Small intestine (tissue), 7 donors: Measurements from ENCODE around the gene CLEC4G. TPM values are rescaled to one million over a fixed set of nuclear protein-coding genes. Genes with fewer than 3 reads are reported as not detected.
A peak's percentile ranks its signal among the peaks of the same experiment; 100 is the strongest.

Source experiments
- DNase-seq, 2 donors: peaks; one replicate each; pipeline versions ENCODE4 v3.0.0 to v3.0.0-alpha.2; 2013
- FAIRE-seq: peaks from 2 replicates; lab custom pipeline; 2012; peaks lifted over from hg19 to GRCh38; lab: Jason Lieb, UNC
- H3K27ac ChIP-seq, 3 donors: one replicate each; pipeline ENCODE4 v1.5.1; 2013; ENCODE audit warnings: low read length in 2 of 3, mild to moderate bottlenecking in 2 of 3, control low read depth in 1 of 3, inconsistent platforms in 1 of 3, low read depth in 1 of 3, moderate library complexity in 1 of 3
- H3K27me3 ChIP-seq, 3 donors: one replicate each; pipeline ENCODE4 v1.6.1; 2013; ENCODE audit warnings: low read length in 3 of 3, inconsistent platforms in 1 of 3; ENCODE audit not compliant: control insufficient read depth in 3 of 3, insufficient read depth in 3 of 3
- H3K36me3 ChIP-seq, 3 donors: one replicate each; pipeline ENCODE4 v1.6.1; 2013; ENCODE audit warnings: low read length in 3 of 3, inconsistent platforms in 1 of 3, low read depth in 1 of 3, mild to moderate bottlenecking in 1 of 3, moderate library complexity in 1 of 3; ENCODE audit not compliant: control insufficient read depth in 3 of 3, insufficient read depth in 2 of 3
- H3K4me1 ChIP-seq, 3 donors: one replicate each; pipeline ENCODE4 v1.6.1; 2013; ENCODE audit warnings: low read length in 2 of 3, inconsistent platforms in 1 of 3, low read depth in 1 of 3, mild to moderate bottlenecking in 1 of 3, moderate library complexity in 1 of 3; ENCODE audit not compliant: control insufficient read depth in 3 of 3, insufficient read depth in 2 of 3
- H3K4me3 ChIP-seq, 3 donors: one replicate each; pipeline ENCODE4 v1.5.1; 2013; ENCODE audit warnings: low read length in 3 of 3, control low read depth in 1 of 3, inconsistent platforms in 1 of 3, low read depth in 1 of 3, mild to moderate bottlenecking in 1 of 3, moderate library complexity in 1 of 3
- H3K9me3 ChIP-seq, 2 donors: one replicate each; pipeline ENCODE4 v1.6.1; 2013; ENCODE audit warnings: low read depth in 1 of 2, low read length in 1 of 2; ENCODE audit not compliant: control insufficient read depth in 2 of 2, insufficient read depth in 1 of 2
- WGBS, 3 donors: extraction: QIAGEN DNeasy Blood & Tissue Kit; methylation state at CpG; one replicate each; pipeline ENCODE4 v1.1.7; 2013; 5-methylcytosine and 5-hydroxymethylcytosine counted together
- polyA plus RNA-seq, 4 donors: library from polyadenylated mRNA; stranded (reverse) in 3 of 4; unstranded in 1 of 4; fragments of 200-250 nt in 3 of 4; fragments of 120-200 nt in 1 of 4; gene quantifications; one replicate each; pipeline versions ENCODE4 v1.2.1 to v1.2.3, GENCODE V29; 2013
- donor health status: healthy with polysubstance abuse.
- donor health status: control.
- donor health status: control.
- donor health status: Bipolar disorder and iron deficiency.
- donor health status: healthy.

CLEC4G gene
- polyA plus RNA-seq, 4 donors: 0.18 to 1.9 (median 0.73) TPM; not detected in 1

- H3K36me3 ChIP-seq: no peaks in the 10 kb centered on the region
- no peak overlapping the region for H3K4me3 ChIP-seq
- H3K27me3 ChIP-seq: peaks cover 0 to 4% (median 0%) of the 10 kb centered on the region in 3 donors
- 55 to 66% (median 57%) methylated on average over 8 of the region's 8 CpGs for WGBS, 3 donors
- DNase-seq (no peak), FAIRE-seq (no peak)
- H3K9me3 ChIP-seq: no peaks in the 10 kb centered on the region
- H3K4me1 ChIP-seq: no peaks in the 10 kb centered on the region
- H3K27ac ChIP-seq: no peak overlapping the region
These were observed 24.9 kb downstream of the CLEC4G start for GRCh38 chr19:7706955-7707456.

- H3K27me3 ChIP-seq: peaks cover 0 to 4% (median 0%) of the 10 kb centered on the region in 3 donors
- no peaks in the 10 kb centered on the region for H3K9me3 ChIP-seq
- WGBS, 3 donors: 69 to 74% (median 70%) methylated on average over 14 of the region's 14 CpGs
- no peak for DNase-seq
- H3K4me3 ChIP-seq: no peak overlapping the region
- H3K4me1 ChIP-seq: no peaks in the 10 kb centered on the region
- no peaks in the 10 kb centered on the region for H3K36me3 ChIP-seq
- peak overlapping the region in 1 of 3 donors; percentile 60 for H3K27ac ChIP-seq
- no peak for FAIRE-seq
These were observed 25.5 kb downstream of the CLEC4G start for GRCh38 chr19:7706188-7706954.

- Histone ChIP-seq H3K27me3 (peaks cover 0 to 4% (median 0%) of the 10 kb centered on the region in 3 donors), H3K9me3 (no peaks in the 10 kb centered on the region), H3K4me3 (no peak overlapping the region), H3K36me3 (no peaks in the 10 kb centered on the region), H3K27ac (peak overlapping the region in 1 of 3 donors; percentile 60), H3K4me1 (no peaks in the 10 kb centered on the region)
- WGBS, 3 donors: 51 to 56% (median 56%) methylated on average over 24 of the region's 24 CpGs
- FAIRE-seq (no peak), DNase-seq (peak in 1 of 2 donors; percentile 31)
These were observed 26.3 kb downstream of the CLEC4G start for GRCh38 chr19:7705387-7706187.

GRCh38 chr19:7704280-7705060 lies 27.4 kb downstream of the CLEC4G start:
- H3K4me3 ChIP-seq: no peak overlapping the region
- no peak for FAIRE-seq
- peaks cover 0 to 5% (median 0%) of the 10 kb centered on the region in 3 donors for H3K27me3 ChIP-seq
- DNase-seq: no peak
- no peaks in the 10 kb centered on the region for H3K4me1 ChIP-seq
- 70 to 76% (median 74%) methylated on average over 6 of the region's 6 CpGs for WGBS, 3 donors
- H3K27ac ChIP-seq: no peak overlapping the region
- no peaks in the 10 kb centered on the region for H3K36me3 ChIP-seq
- H3K9me3 ChIP-seq: no peaks in the 10 kb centered on the region

GRCh38 chr19:7703332-7703731 lies 28.6 kb downstream of the CLEC4G start:
- whole genome bisulfite sequencing, 3 donors: 58 to 69% (median 65%) methylated on average over 8 of the region's 8 CpGs
- H3K4me3 ChIP-seq: no peak overlapping the region
- no peaks in the 10 kb centered on the region for H3K9me3 ChIP-seq
- FAIRE-seq: no peak
- no peaks in the 10 kb centered on the region for H3K4me1 ChIP-seq
- no peaks in the 10 kb centered on the region for H3K36me3 ChIP-seq
- no peak for DNase-seq
- peaks cover 0 to 15% (median 0%) of the 10 kb centered on the region in 3 donors for H3K27me3 ChIP-seq
- H3K27ac ChIP-seq: no peak overlapping the region

GRCh38 chr19:7701654-7702457 lies 30.1 kb downstream of the CLEC4G start, which contains the start of gene FCER2:
TSS of gene FCER2 (minus strand) at chr19:7702131. CDS start at chr19:7699760, 2,371 bp downstream.
- no peak for FAIRE-seq
- no peaks in the 10 kb centered on the region for H3K36me3 ChIP-seq
- no peak within 1 kb of the TSS for H3K27ac ChIP-seq
- peaks cover 0 to 16% (median 0%) of the 10 kb centered on the region in 3 donors for H3K27me3 ChIP-seq
- no peaks in the 10 kb centered on the region for H3K9me3 ChIP-seq
- no peak for DNase-seq
- 50 to 55% (median 54%) methylated on average over 20 of the region's 20 CpGs for WGBS, 3 donors
- no peaks in the 10 kb centered on the region for H3K4me1 ChIP-seq
- no peak within 1 kb of the TSS for H3K4me3 ChIP-seq

- Histone ChIP-seq H3K4me1 (no peaks in the 10 kb centered on the region), H3K36me3 (no peaks in the 10 kb centered on the region), H3K27me3 (peaks cover 0 to 16% (median 0%) of the 10 kb centered on the region in 3 donors), H3K4me3 (no peak overlapping the region), H3K9me3 (no peaks in the 10 kb centered on the region), H3K27ac (no peak overlapping the region)
- WGBS, 3 donors: 88 to 92% (median 89%) methylated on average over 12 of the region's 12 CpGs
- FAIRE-seq (no peak), DNase-seq (no peak)
These were observed 30.8 kb downstream of the CLEC4G start for GRCh38 chr19:7701049-7701653.
